ENCODE measurements around the gene MTERF4. TPM values are rescaled to one million over a fixed set of nuclear protein-coding genes. Genes with fewer than 3 reads are reported as not detected.

Gene MTERF4
- polyA plus RNA-seq, 1 donor from 2014 or later, result 142 TPM

GRCh38 chr2:241062389-241063092 is 39.5 kb downstream of the MTERF4 start:
- no peaks in the 10 kb centered on the region for H3F3A ChIP-seq (ENCODE audit: insufficient read depth, low read length, poor library complexity, severe bottlenecking)
- H2AFZ ChIP-seq (ENCODE audit: low read depth, low read length), result no peak overlapping the region
- TF ChIP-seq TAF1 (IDR thresholded peaks at IDR 0.05; ENCODE audit: low read depth) (no peak), RAD21 (conservative IDR thresholded peaks at IDR 0.05) (no peak), EZH2 (IDR thresholded peaks at IDR 0.05; ENCODE audit: borderline replicate concordance, insufficient read depth, low read length, poor library complexity, severe bottlenecking) (no peak), EP300 (conservative IDR thresholded peaks at IDR 0.05; ENCODE audit: poor library complexity, severe bottlenecking) (no peak), SMC3 (conservative IDR thresholded peaks at IDR 0.05; ENCODE audit: poor library complexity) (no peak), MXI1 (conservative IDR thresholded peaks at IDR 0.05; ENCODE audit: poor library complexity, severe bottlenecking) (no peak), POLR2AphosphoS5 (IDR thresholded peaks at IDR 0.05) (no peak), REST (IDR thresholded peaks at IDR 0.05; ENCODE audit: borderline replicate concordance) (no peak)
- TF ChIP-seq, protein P1, sequence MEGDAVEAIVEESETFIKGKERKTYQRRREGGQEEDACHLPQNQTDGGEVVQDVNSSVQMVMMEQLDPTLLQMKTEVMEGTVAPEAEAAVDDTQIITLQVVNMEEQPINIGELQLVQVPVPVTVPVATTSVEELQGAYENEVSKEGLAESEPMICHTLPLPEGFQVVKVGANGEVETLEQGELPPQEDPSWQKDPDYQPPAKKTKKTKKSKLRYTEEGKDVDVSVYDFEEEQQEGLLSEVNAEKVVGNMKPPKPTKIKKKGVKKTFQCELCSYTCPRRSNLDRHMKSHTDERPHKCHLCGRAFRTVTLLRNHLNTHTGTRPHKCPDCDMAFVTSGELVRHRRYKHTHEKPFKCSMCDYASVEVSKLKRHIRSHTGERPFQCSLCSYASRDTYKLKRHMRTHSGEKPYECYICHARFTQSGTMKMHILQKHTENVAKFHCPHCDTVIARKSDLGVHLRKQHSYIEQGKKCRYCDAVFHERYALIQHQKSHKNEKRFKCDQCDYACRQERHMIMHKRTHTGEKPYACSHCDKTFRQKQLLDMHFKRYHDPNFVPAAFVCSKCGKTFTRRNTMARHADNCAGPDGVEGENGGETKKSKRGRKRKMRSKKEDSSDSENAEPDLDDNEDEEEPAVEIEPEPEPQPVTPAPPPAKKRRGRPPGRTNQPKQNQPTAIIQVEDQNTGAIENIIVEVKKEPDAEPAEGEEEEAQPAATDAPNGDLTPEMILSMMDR (IDR thresholded peaks at IDR 0.05; ENCODE audit: poor library complexity, severe bottlenecking), result no peak
- no peak overlapping the region for H3K9ac ChIP-seq (ENCODE audit: low read length)
- no peaks in the 10 kb centered on the region for H3K27me3 ChIP-seq (ENCODE audit: insufficient read depth, low read depth, low read length)
- no peak overlapping the region for H3K4me2 ChIP-seq (ENCODE audit: low read length)
- H3K27ac ChIP-seq (ENCODE audit: low read length), result no peak overlapping the region
- H3K4me3 ChIP-seq (ENCODE audit: low read length), result no peak overlapping the region
- H3K79me2 ChIP-seq (replicated peaks; ENCODE audit: insufficient read depth, low read length), result no peaks in the 10 kb centered on the region
- H3K9me2 ChIP-seq (ENCODE audit: insufficient read depth, low read length), result no peaks in the 10 kb centered on the region
- H4K20me1 ChIP-seq (ENCODE audit: insufficient read depth), result no peaks in the 10 kb centered on the region
- no peaks in the 10 kb centered on the region for H3K36me3 ChIP-seq (ENCODE audit: insufficient read depth, low read length)
- H3K9me3 ChIP-seq (ENCODE audit: low read length), result no peaks in the 10 kb centered on the region

DNA sequence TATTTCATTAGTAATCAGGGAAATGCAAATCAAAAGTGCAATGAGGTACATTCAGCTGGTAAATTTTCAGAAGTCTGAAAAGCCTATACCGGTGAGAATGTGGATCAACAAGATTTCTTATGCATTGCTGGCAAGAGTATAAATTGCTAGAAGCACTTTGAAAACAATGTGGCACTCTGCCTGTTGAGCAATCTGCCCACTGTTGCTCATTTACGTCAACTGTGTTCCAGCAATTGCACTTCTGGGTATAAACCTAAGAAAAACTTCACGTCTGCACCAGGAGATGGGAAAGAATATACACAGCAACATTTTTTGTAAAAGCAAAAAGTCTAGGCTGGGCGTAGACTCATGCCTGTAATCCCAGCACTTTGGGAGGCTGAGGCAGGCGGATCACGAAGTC is 40.8 kb downstream of the MTERF4 start:
- Histone ChIP-seq H3K79me2 (replicated peaks; ENCODE audit: insufficient read depth, low read length) (no peaks in the 10 kb centered on the region), H3K4me3 (ENCODE audit: low read length) (no peak overlapping the region), H3K36me3 (ENCODE audit: insufficient read depth, low read length) (no peaks in the 10 kb centered on the region), H3K27me3 (ENCODE audit: insufficient read depth, low read depth, low read length) (no peaks in the 10 kb centered on the region), H3K9me2 (ENCODE audit: insufficient read depth, low read length) (no peaks in the 10 kb centered on the region), H3K4me2 (ENCODE audit: low read length) (no peak overlapping the region), H4K20me1 (ENCODE audit: insufficient read depth) (no peaks in the 10 kb centered on the region), H3K9ac (ENCODE audit: low read length) (no peak overlapping the region), H3K27ac (ENCODE audit: low read length) (no peak overlapping the region), H2AFZ (ENCODE audit: low read depth, low read length) (no peak overlapping the region), H3F3A (ENCODE audit: insufficient read depth, low read length, poor library complexity, severe bottlenecking) (no peaks in the 10 kb centered on the region), H3K9me3 (ENCODE audit: low read length) (no peaks in the 10 kb centered on the region)
- TF ChIP-seq EP300 (conservative IDR thresholded peaks at IDR 0.05; ENCODE audit: poor library complexity, severe bottlenecking), result no peak
- no peak for TF ChIP-seq SMC3 (conservative IDR thresholded peaks at IDR 0.05; ENCODE audit: poor library complexity)
- no peak for TF ChIP-seq POLR2AphosphoS5 (IDR thresholded peaks at IDR 0.05)
